WTC11 (cell line): ENCODE measurements around the gene CFDP1.

Experiments
- ATF1 ChIP-seq: sonication (generic); formaldehyde crosslinking; IDR thresholded peaks from 2 replicates; pipeline ENCODE4 v1.8.1; 2023; ENCODE audit warnings: mild to moderate bottlenecking, moderate library complexity, missing genetic modification reagents
- CREM ChIP-seq: sonication (generic); formaldehyde crosslinking; IDR thresholded peaks from 2 replicates; pipeline ENCODE4 v1.8.1; 2022; ENCODE audit warnings: mild to moderate bottlenecking, missing genetic modification reagents, moderate library complexity
- ELF4 ChIP-seq: sonication (generic); formaldehyde crosslinking; IDR thresholded peaks from 2 replicates; pipeline ENCODE4 v1.8.1; 2022; ENCODE audit warnings: low read depth, mild to moderate bottlenecking, moderate library complexity, missing genetic modification reagents
- HMGXB4 ChIP-seq: sonication (generic); formaldehyde crosslinking; IDR thresholded peaks from 2 replicates; pipeline ENCODE4 v1.8.1; 2023; ENCODE audit warnings: mild to moderate bottlenecking, moderate library complexity, missing genetic modification reagents
- NFYB ChIP-seq: sonication (generic); formaldehyde crosslinking; conservative IDR thresholded peaks from 2 replicates; pipeline ENCODE4 v1.8.0; 2022; ENCODE audit warnings: low read depth, missing genetic modification reagents
- RELA ChIP-seq: sonication (generic); formaldehyde crosslinking; IDR thresholded peaks from 2 replicates; pipeline ENCODE4 v1.8.1; 2022; ENCODE audit warnings: missing genetic modification reagents, mild to moderate bottlenecking, borderline replicate concordance
- TP53 ChIP-seq: sonication (generic); formaldehyde crosslinking; IDR thresholded peaks from 2 replicates; pipeline ENCODE4 v1.8.1; 2023; ENCODE audit warnings: mild to moderate bottlenecking, missing genetic modification reagents
- USF1 ChIP-seq: sonication (generic); formaldehyde crosslinking; IDR thresholded peaks from 2 replicates; pipeline ENCODE4 v1.8.0; 2022; ENCODE audit warnings: mild to moderate bottlenecking, missing genetic modification reagents
- TF ChIP-seq, protein P1 (sequence below): fragments of 200-600 bp; IDR thresholded peaks from 2 replicates; pipeline ENCODE4 v1.8.0; 2022; ENCODE audit warnings: antibody characterized with exemption
- TF ChIP-seq, protein P2 (sequence below): sonication (generic); formaldehyde crosslinking; IDR thresholded peaks from 2 replicates; pipeline ENCODE4 v1.8.1; 2022; ENCODE audit warnings: low read depth, mild to moderate bottlenecking, moderate library complexity, missing genetic modification reagents, borderline replicate concordance

- no peak for TF ChIP-seq ATF1 (CRISPR knock-in tag)
- no peak for TF ChIP-seq USF1
- no peak for TF ChIP-seq HMGXB4
- TF ChIP-seq TP53 (CRISPR knock-in tag): no peak
- no peak for TF ChIP-seq CREM (CRISPR knock-in tag)
- TF ChIP-seq NFYB (CRISPR knock-in tag): no peak
- TF ChIP-seq, protein P1, sequence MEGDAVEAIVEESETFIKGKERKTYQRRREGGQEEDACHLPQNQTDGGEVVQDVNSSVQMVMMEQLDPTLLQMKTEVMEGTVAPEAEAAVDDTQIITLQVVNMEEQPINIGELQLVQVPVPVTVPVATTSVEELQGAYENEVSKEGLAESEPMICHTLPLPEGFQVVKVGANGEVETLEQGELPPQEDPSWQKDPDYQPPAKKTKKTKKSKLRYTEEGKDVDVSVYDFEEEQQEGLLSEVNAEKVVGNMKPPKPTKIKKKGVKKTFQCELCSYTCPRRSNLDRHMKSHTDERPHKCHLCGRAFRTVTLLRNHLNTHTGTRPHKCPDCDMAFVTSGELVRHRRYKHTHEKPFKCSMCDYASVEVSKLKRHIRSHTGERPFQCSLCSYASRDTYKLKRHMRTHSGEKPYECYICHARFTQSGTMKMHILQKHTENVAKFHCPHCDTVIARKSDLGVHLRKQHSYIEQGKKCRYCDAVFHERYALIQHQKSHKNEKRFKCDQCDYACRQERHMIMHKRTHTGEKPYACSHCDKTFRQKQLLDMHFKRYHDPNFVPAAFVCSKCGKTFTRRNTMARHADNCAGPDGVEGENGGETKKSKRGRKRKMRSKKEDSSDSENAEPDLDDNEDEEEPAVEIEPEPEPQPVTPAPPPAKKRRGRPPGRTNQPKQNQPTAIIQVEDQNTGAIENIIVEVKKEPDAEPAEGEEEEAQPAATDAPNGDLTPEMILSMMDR: no peak
- TF ChIP-seq RELA (CRISPR knock-in tag): no peak
- no peak for TF ChIP-seq ELF4
- TF ChIP-seq, protein P2, sequence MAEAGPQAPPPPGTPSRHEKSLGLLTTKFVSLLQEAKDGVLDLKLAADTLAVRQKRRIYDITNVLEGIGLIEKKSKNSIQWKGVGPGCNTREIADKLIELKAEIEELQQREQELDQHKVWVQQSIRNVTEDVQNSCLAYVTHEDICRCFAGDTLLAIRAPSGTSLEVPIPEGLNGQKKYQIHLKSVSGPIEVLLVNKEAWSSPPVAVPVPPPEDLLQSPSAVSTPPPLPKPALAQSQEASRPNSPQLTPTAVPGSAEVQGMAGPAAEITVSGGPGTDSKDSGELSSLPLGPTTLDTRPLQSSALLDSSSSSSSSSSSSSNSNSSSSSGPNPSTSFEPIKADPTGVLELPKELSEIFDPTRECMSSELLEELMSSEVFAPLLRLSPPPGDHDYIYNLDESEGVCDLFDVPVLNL (CRISPR knock-in tag): no peak
Observed at GRCh38 chr16:75443298-75443697, 10.0 kb upstream of the CFDP1 start.
